ENCODE data around the gene MTM1.

The MTM1 gene

GRCh38 chrX:150692831-150693724 is 124.7 kb downstream of the MTM1 start, which contains the start of gene MTMR1:
TSS of gene MTMR1 (plus strand) at chrX:150693396. CDS start at chrX:150693531, 135 bp downstream.
- TF ChIP-seq TAF1 (IDR thresholded peaks at IDR 0.05; ENCODE audit: low read depth) (peak; percentile 46; the same call in 1 of the 2 replicates), MAX (IDR thresholded peaks at IDR 0.05) (no peak), FOXM1 (IDR thresholded peaks at IDR 0.05; ENCODE audit: borderline replicate concordance, low read depth) (no peak), YY1 (IDR thresholded peaks at IDR 0.05; ENCODE audit: low read depth) (peak; percentile 86), REST (IDR thresholded peaks at IDR 0.05; ENCODE audit: low read depth) (no peak)

- TF ChIP-seq TAF1 (IDR thresholded peaks at IDR 0.05; ENCODE audit: low read depth) (no peak), MAX (IDR thresholded peaks at IDR 0.05) (peak; percentile 36; the same call in 1 of the 2 replicates), TEAD4 (IDR thresholded peaks at IDR 0.05) (peak; percentile 84)
Observed at GRCh38 chrX:150693725-150694574, 125.5 kb downstream of the MTM1 start.

- no peak for TF ChIP-seq YY1 (IDR thresholded peaks at IDR 0.05; ENCODE audit: low read depth)
- no peak for TF ChIP-seq FOXM1 (IDR thresholded peaks at IDR 0.05; ENCODE audit: borderline replicate concordance, low read depth)
- no peak for TF ChIP-seq CREB1 (IDR thresholded peaks at IDR 0.05; ENCODE audit: low read depth)
- TF ChIP-seq EGR1 (IDR thresholded peaks at IDR 0.05), result no peak
- TF ChIP-seq TAF1 (IDR thresholded peaks at IDR 0.05; ENCODE audit: low read depth), result no peak
- no peak for TF ChIP-seq ZBTB7A (IDR thresholded peaks at IDR 0.05; ENCODE audit: low read depth)
- no peak for TF ChIP-seq REST (IDR thresholded peaks at IDR 0.05; ENCODE audit: low read depth)
- no peak for TF ChIP-seq USF1 (IDR thresholded peaks at IDR 0.05)
- TF ChIP-seq MAX (IDR thresholded peaks at IDR 0.05), result no peak
- TF ChIP-seq TCF12 (IDR thresholded peaks at IDR 0.05; ENCODE audit: low read depth), result no peak
- no peak for TF ChIP-seq TEAD4 (IDR thresholded peaks at IDR 0.05)
Observed at GRCh38 chrX:150694738-150695410, 126.5 kb downstream of the MTM1 start.

- TF ChIP-seq CREB1 (IDR thresholded peaks at IDR 0.05; ENCODE audit: low read depth) (no peak), YY1 (IDR thresholded peaks at IDR 0.05; ENCODE audit: low read depth) (no peak)
Observed at GRCh38 chrX:150696331-150696730, 127.9 kb downstream of the MTM1 start.

GRCh38 chrX:150696866-150697265 is 128.4 kb downstream of the MTM1 start:
- no peak for TF ChIP-seq TAF1 (IDR thresholded peaks at IDR 0.05; ENCODE audit: low read depth)
- no peak for TF ChIP-seq USF1 (IDR thresholded peaks at IDR 0.05)
- no peak for TF ChIP-seq EGR1 (IDR thresholded peaks at IDR 0.05)
- no peak for TF ChIP-seq RAD21 (IDR thresholded peaks at IDR 0.05; ENCODE audit: low read depth)
- TF ChIP-seq MAX (IDR thresholded peaks at IDR 0.05), result no peak
- TF ChIP-seq FOXM1 (IDR thresholded peaks at IDR 0.05; ENCODE audit: borderline replicate concordance, low read depth), result no peak
- no peak for TF ChIP-seq CEBPB (IDR thresholded peaks at IDR 0.05)
- no peak for TF ChIP-seq TEAD4 (IDR thresholded peaks at IDR 0.05)
- no peak for TF ChIP-seq TCF12 (IDR thresholded peaks at IDR 0.05; ENCODE audit: low read depth)

Measured in Ishikawa (cell line).